Astrocyte (in vitro differentiated cells and primary cell): ENCODE results near the gene PCCA.

Experiments used
- EZH2 ChIP-seq: IDR thresholded peaks from 2 replicates; pipeline ENCODE4 v1.6.1; 2012; ENCODE audit warnings: mild to moderate bottlenecking, low read length, inconsistent platforms; ENCODE audit not compliant: insufficient read depth
- TF ChIP-seq, protein P1 (sequence below): IDR thresholded peaks from 2 replicates; pipeline ENCODE4 v1.5.1; 2011; ENCODE audit warnings: low read depth, mild to moderate bottlenecking, inconsistent platforms, low read length, moderate library complexity; ENCODE audit not compliant: insufficient read depth

DNA sequence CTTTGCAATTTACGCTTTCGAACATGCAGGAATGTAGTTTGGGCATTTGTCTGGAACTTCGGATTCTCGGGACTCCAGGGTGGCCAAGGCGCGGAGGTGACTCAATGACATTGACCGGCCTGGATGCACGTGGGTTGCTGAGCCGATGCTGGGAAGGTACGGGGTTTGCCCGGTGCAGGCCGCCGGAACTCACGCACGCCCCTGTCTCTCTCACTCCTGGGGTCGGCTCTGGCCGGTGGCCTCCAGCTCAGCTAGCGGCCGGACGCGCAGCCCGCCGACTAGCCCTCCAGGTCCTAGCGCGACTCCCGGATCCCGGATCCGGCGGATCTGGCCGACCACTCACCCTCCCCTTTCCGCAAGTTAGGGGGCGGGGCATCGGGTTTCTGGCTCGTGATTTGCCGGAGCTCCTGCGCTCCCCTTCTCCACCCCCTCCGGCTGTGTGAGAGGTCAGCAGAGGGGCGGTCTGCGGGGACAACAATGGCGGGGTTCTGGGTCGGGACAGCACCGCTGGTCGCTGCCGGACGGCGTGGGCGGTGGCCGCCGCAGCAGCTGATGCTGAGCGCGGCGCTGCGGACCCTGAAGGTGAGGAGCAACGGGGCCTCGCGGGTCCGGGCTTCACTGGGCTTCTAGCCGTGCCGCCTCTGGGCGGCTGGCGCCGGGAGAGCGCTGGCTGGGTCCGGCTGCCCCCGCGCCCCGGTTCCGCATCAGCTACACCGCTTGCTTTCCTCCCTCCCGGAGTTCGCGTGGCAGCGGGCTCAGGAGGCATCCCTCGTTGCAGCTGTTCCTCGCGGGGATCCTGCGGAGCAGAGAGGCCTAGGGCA is at the start of gene PCCA:
- TF ChIP-seq, protein P1, sequence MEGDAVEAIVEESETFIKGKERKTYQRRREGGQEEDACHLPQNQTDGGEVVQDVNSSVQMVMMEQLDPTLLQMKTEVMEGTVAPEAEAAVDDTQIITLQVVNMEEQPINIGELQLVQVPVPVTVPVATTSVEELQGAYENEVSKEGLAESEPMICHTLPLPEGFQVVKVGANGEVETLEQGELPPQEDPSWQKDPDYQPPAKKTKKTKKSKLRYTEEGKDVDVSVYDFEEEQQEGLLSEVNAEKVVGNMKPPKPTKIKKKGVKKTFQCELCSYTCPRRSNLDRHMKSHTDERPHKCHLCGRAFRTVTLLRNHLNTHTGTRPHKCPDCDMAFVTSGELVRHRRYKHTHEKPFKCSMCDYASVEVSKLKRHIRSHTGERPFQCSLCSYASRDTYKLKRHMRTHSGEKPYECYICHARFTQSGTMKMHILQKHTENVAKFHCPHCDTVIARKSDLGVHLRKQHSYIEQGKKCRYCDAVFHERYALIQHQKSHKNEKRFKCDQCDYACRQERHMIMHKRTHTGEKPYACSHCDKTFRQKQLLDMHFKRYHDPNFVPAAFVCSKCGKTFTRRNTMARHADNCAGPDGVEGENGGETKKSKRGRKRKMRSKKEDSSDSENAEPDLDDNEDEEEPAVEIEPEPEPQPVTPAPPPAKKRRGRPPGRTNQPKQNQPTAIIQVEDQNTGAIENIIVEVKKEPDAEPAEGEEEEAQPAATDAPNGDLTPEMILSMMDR: no peak
- TF ChIP-seq EZH2: no peak
